ENCODE data around the gene PTDSS2. TPM values are rescaled to one million over a fixed set of nuclear protein-coding genes. Genes with fewer than 3 reads are reported as not detected.
"Not testable (repeated sequence)": the region's sequence is repeated elsewhere in the genome, so short reads cannot be mapped to it uniquely, and the experiment has no call there.

Gene PTDSS2
- polyA plus RNA-seq, 2 of the 4 experiments (the other 2 are of a cell fraction): 23.4 to 38.9 TPM

DNA sequence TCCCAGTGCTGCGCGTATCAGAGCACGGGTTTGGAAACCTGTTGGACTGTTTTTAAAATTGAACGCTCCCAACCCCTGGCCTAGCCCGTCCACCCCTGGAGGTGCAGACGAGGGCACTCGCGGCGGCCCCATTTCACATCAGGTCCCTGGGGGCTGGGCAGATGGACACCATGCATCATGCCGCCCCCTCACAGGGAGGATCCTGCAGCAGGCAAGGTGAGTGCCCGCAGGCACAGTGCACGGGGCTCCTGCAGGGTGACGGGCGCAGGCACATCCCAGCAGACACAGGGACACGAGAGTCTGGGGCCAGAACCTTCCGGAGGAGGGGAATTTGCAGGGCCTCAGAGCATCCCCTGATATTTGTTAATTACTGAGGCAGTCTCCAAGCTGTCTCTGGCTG, 15.6 kb upstream of the PTDSS2 start (continued):
- TF ChIP-seq, protein P1, sequence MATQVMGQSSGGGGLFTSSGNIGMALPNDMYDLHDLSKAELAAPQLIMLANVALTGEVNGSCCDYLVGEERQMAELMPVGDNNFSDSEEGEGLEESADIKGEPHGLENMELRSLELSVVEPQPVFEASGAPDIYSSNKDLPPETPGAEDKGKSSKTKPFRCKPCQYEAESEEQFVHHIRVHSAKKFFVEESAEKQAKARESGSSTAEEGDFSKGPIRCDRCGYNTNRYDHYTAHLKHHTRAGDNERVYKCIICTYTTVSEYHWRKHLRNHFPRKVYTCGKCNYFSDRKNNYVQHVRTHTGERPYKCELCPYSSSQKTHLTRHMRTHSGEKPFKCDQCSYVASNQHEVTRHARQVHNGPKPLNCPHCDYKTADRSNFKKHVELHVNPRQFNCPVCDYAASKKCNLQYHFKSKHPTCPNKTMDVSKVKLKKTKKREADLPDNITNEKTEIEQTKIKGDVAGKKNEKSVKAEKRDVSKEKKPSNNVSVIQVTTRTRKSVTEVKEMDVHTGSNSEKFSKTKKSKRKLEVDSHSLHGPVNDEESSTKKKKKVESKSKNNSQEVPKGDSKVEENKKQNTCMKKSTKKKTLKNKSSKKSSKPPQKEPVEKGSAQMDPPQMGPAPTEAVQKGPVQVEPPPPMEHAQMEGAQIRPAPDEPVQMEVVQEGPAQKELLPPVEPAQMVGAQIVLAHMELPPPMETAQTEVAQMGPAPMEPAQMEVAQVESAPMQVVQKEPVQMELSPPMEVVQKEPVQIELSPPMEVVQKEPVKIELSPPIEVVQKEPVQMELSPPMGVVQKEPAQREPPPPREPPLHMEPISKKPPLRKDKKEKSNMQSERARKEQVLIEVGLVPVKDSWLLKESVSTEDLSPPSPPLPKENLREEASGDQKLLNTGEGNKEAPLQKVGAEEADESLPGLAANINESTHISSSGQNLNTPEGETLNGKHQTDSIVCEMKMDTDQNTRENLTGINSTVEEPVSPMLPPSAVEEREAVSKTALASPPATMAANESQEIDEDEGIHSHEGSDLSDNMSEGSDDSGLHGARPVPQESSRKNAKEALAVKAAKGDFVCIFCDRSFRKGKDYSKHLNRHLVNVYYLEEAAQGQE (IDR thresholded peaks at IDR 0.05): no peak
- TF ChIP-seq KDM5A (IDR thresholded peaks at IDR 0.05): no peak

DNA sequence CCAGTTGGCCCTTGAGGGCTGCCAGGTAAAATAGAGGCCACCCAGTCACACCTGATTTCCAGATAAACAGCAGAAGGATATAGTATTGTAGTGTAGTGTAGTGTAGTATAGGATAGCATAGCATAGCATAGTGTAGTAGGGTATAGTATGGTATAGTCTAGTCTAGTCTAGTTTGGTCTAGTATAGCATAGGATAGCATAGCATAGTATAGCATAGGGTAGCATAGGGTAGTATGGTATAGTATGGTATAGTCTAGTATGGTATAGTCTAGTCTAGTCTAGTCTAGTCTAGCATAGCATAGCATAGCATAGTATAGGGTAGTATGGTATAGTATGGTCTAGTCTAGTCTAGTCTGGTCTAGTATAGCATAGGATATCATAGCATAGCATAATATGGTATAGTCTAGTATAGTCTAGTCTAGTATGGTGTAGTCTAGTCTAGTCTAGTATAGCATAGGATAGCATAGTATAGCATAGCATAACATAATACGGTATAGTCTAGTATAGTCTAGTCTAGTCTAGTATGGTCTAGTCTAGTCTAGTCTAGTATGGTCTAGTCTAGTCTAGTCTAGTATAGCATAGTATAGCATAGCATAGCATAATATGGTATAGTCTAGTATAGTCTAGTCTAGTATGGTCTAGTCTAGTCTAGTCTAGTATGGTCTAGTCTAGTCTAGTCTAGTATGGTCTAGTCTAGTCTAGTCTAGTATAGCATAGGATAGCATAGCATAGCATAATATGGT, 14.9 kb upstream of the PTDSS2 start:
- FAIRE-seq: peak; percentile 87
- H3K4me1 ChIP-seq; H3K27ac ChIP-seq; H3K9me3 ChIP-seq; POLR2A ChIA-PET; H3K4me2 ChIP-seq; H3K4me3 ChIP-seq; DNase-seq (ENCODE audit: low read depth in 1 of 2, low spot score in 1 of 2): not testable (repeated sequence)
- CTCF ChIA-PET: interaction anchor here (0.7 to 6.0 kb wide), 3 partner anchors 12 to 14 kb away, joined by 3 to 46 read pairs (median 12); partner anchors contain the start of gene PTDSS2
- peak; percentile 10 to 32; a peak in 4 of 6 replicates for ATAC-seq
- WGBS (ENCODE audit: missing lambda C conversion rate): 94% methylated on average over 1 of the region's 1 CpG

DNA sequence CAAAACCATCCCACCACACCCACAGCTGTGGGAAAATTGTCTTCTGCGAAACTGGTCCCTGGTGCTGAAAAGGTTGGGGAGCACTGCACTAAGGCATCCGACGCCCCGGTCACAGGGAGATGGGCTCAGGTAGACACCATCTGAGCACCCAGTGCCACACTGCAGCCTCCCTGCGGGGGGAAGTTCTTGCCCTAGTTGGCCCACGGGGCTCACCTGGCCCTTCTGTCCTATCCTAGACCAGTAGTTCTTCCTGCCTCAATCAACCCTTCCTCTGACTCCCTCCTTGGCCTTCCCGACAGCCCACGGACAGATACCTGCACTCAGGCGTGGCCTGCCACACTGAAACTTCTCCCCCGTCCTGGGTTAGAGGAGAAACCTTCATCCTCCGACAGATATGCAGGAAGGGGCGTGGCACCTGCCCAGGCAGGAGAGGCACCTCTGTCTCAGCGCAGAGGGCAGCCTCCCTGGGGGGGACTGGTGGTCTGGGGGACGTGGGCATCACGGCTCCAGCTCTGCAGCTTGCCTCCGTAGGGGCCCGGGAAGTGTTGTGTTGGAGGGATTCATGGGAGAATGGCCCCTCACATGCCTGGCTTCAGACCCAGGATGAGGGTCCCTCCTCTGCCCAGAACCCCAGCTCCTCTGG, 12.7 kb upstream of the PTDSS2 start:
- POLR2A ChIA-PET: no interaction called here

DNA sequence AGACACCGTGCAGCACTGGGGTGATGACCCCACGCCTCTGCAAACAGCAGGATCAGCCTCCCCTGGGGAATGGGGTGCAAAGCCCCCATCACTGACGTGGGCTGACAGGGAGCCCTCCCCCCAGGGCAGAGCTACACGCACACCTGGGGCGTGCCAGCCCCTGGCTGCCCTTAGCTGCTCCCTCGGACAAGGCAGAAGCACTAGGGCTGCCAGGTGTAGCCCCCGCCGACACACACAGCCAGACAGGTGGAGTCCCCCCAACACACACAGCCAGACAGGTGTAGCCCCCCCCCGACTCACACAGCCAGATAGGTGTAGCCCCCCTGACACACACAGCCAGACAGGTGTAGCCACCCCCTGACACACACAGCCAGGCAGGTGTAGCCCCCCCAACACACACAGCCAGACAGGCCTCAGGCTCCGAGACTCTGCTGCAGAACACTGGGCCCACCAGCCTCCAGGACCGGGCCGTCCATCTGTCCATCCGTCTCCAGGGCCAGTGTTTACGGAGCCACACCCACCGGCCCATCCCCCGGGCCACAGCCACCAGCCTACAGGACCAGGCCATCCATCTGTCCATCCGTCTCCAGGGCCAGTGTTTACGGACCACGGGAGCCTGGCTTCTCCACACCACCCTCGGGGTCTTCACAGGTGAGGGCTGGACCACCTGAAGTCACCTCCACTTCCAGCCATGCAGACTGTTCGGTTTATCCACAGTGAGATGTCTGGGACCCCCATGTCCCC, 11.8 kb upstream of the PTDSS2 start:
- Histone ChIP-seq H3K9me3 (peaks cover 6% of the 10 kb centered on the region; the same call in 1 of the 3 replicates), H3K4me1 (peaks cover 4% of the 10 kb centered on the region; the same call in 1 of the 3 replicates), H3K4me2 (no peak overlapping the region), H3K4me3 (no peak overlapping the region), H3K27ac (no peak overlapping the region)
- WGBS (ENCODE audit: missing lambda C conversion rate): 83% methylated on average over 5 of the region's 21 CpGs
- ATAC-seq (no peak), FAIRE-seq (no peak), DNase-seq (ENCODE audit: low read depth in 1 of 2, low spot score in 1 of 2) (no peak)
- POLR2A ChIA-PET: no interaction called here
- CTCF ChIA-PET: interaction anchor here (1.2 to 6.0 kb wide), 4 partner anchors 11 to 76 kb away, joined by 4 to 46 read pairs (median 8); partner anchors contain the start of gene PTDSS2
- TF ChIP-seq ZFP36 (IDR thresholded peaks at IDR 0.05; ENCODE audit: borderline replicate concordance, partially characterized antibody) (no peak), MYC (IDR thresholded peaks at IDR 0.05; ENCODE audit: borderline replicate concordance, low read length) (no peak), TP53 (CRISPR knock-in tag; IDR thresholded peaks at IDR 0.05) (no peak), ZC3H11A (IDR thresholded peaks at IDR 0.05) (no peak), ESRRA (IDR thresholded peaks at IDR 0.05; ENCODE audit: borderline replicate concordance, low read length) (no peak), POLR2AphosphoS2 (conservative IDR thresholded peaks at IDR 0.05; ENCODE audit: low read length) (no peak), FOSL2 (IDR thresholded peaks at IDR 0.05) (no peak), FOSL2 (CRISPR knock-in tag; IDR thresholded peaks at IDR 0.05) (no peak), SMC3 (IDR thresholded peaks at IDR 0.05) (no peak), HOXB5 (CRISPR knock-in tag; IDR thresholded peaks at IDR 0.05) (no peak), MAFK (IDR thresholded peaks at IDR 0.05; ENCODE audit: partially characterized antibody) (no peak), CBX2 (IDR thresholded peaks at IDR 0.05; ENCODE audit: borderline replicate concordance, low read depth) (no peak), EHMT2 (IDR thresholded peaks at IDR 0.05; ENCODE audit: low read depth) (no peak), HOXA7 (CRISPR knock-in tag; IDR thresholded peaks at IDR 0.05) (no peak), KDM5A (IDR thresholded peaks at IDR 0.05) (no peak)
- TF ChIP-seq, protein P2, sequence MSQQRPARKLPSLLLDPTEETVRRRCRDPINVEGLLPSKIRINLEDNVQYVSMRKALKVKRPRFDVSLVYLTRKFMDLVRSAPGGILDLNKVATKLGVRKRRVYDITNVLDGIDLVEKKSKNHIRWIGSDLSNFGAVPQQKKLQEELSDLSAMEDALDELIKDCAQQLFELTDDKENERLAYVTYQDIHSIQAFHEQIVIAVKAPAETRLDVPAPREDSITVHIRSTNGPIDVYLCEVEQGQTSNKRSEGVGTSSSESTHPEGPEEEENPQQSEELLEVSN (IDR thresholded peaks at IDR 0.05; ENCODE audit: borderline replicate concordance, low read depth): no peak

More for the DNA sequence above, 12.7 kb upstream of the PTDSS2 start:
- DNase-seq (ENCODE audit: low read depth in 1 of 2, low spot score in 1 of 2): no peak
- H3K9me3 ChIP-seq: peaks cover 6% of the 10 kb centered on the region; the same call in 1 of the 3 replicates
- TF ChIP-seq HEYL (CRISPR knock-in tag; IDR thresholded peaks at IDR 0.05): no peak
- TF ChIP-seq FOXS1 (CRISPR knock-in tag; IDR thresholded peaks at IDR 0.05): no peak
- no peak for TF ChIP-seq ZNF302 (CRISPR knock-in tag; IDR thresholded peaks at IDR 0.05)
- TF ChIP-seq HOXB5 (CRISPR knock-in tag; IDR thresholded peaks at IDR 0.05): no peak
- TF ChIP-seq HOXB13 (CRISPR knock-in tag; IDR thresholded peaks at IDR 0.05; ENCODE audit: low read depth): no peak
- TF ChIP-seq PHF8 (IDR thresholded peaks at IDR 0.05; ENCODE audit: borderline replicate concordance, low read depth): no peak
- no peak for TF ChIP-seq POLR2A (IDR thresholded peaks at IDR 0.05; ENCODE audit: low read length)
- no peak for TF ChIP-seq SREBF2 (IDR thresholded peaks at IDR 0.05)
- no peak for TF ChIP-seq ZSCAN20 (CRISPR knock-in tag; IDR thresholded peaks at IDR 0.05)
- no peak for TF ChIP-seq NFE2L2 (conservative IDR thresholded peaks at IDR 0.05; ENCODE audit: low read length)
- TF ChIP-seq, protein P3, sequence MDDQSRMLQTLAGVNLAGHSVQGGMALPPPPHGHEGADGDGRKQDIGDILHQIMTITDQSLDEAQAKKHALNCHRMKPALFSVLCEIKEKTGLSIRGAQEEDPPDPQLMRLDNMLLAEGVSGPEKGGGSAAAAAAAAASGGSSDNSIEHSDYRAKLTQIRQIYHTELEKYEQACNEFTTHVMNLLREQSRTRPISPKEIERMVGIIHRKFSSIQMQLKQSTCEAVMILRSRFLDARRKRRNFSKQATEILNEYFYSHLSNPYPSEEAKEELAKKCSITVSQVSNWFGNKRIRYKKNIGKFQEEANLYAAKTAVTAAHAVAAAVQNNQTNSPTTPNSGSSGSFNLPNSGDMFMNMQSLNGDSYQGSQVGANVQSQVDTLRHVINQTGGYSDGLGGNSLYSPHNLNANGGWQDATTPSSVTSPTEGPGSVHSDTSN (IDR thresholded peaks at IDR 0.05): no peak
- TF ChIP-seq GATA3 (IDR thresholded peaks at IDR 0.05; ENCODE audit: borderline replicate concordance): no peak
- no peak for ATAC-seq
- H3K4me2 ChIP-seq: no peak overlapping the region
- H3K4me3 ChIP-seq: no peak overlapping the region
- CTCF ChIA-PET: interaction anchor here (0.7 to 6.0 kb wide), 3 partner anchors 12 to 34 kb away, joined by 3 to 46 read pairs (median 5); partner anchors contain the start of gene PTDSS2
- H3K27ac ChIP-seq: no peak overlapping the region
- 69% methylated on average over 16 of the region's 17 CpGs for WGBS (ENCODE audit: missing lambda C conversion rate)
- no peak for FAIRE-seq
- H3K4me1 ChIP-seq: peaks cover 4% of the 10 kb centered on the region; the same call in 1 of the 3 replicates
